ENCODE results near the gene BLVRB. TPM values are rescaled to one million over a fixed set of nuclear protein-coding genes. Genes with fewer than 3 reads are reported as not detected.

BLVRB gene
- total RNA-seq, 1 experiment from 2014 or later, result 35.1 TPM

DNA sequence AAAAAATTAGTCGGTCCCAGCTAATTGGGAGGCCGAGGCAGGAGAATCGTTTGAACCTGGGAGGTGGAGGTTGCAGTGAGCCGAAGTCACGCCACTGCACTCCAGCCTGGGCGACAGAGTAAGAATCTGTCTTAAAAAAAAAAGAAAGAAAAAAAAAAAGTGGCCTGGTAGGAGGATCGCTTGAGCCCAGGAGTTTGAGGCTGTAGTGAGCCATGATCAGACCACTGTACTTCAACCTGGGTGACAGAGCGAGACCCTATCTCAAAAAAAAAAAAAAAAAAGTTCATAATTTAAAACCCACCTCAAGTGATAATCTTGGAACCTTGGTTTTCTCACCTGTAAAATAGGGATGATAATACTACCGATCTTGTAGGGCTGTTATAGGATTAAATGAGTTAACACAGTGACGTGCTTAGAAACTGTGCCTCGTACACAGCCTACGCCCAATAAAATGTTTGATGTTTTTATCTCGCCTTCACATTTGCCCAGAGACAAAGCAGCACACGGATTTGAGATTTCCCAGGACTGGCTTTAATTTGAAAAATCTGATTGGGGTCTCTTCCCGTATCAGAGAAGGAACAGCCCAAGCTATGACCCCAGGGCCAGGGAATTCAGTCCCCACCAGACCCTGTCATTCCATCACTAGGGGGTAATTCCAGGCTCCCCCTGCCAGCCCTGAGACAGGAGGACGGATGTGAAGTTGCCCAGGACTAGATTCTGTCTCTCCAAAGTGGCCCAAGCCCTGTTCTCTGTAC, 43.4 kb downstream of the BLVRB start (continued):
- no peak for TF ChIP-seq NFATC4 (CRISPR knock-in tag; IDR thresholded peaks at IDR 0.05)
- TF ChIP-seq TCF7 (CRISPR knock-in tag; IDR thresholded peaks at IDR 0.05; ENCODE audit: low read depth), result no peak
- no peak for TF ChIP-seq FOXP1 (CRISPR knock-in tag; IDR thresholded peaks at IDR 0.05; ENCODE audit: borderline replicate concordance)
- TF ChIP-seq, protein P1, sequence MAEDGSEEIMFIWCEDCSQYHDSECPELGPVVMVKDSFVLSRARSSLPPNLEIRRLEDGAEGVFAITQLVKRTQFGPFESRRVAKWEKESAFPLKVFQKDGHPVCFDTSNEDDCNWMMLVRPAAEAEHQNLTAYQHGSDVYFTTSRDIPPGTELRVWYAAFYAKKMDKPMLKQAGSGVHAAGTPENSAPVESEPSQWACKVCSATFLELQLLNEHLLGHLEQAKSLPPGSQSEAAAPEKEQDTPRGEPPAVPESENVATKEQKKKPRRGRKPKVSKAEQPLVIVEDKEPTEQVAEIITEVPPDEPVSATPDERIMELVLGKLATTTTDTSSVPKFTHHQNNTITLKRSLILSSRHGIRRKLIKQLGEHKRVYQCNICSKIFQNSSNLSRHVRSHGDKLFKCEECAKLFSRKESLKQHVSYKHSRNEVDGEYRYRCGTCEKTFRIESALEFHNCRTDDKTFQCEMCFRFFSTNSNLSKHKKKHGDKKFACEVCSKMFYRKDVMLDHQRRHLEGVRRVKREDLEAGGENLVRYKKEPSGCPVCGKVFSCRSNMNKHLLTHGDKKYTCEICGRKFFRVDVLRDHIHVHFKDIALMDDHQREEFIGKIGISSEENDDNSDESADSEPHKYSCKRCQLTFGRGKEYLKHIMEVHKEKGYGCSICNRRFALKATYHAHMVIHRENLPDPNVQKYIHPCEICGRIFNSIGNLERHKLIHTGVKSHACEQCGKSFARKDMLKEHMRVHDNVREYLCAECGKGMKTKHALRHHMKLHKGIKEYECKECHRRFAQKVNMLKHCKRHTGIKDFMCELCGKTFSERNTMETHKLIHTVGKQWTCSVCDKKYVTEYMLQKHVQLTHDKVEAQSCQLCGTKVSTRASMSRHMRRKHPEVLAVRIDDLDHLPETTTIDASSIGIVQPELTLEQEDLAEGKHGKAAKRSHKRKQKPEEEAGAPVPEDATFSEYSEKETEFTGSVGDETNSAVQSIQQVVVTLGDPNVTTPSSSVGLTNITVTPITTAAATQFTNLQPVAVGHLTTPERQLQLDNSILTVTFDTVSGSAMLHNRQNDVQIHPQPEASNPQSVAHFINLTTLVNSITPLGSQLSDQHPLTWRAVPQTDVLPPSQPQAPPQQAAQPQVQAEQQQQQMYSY (CRISPR knock-in tag; IDR thresholded peaks at IDR 0.05), result no peak

DNA sequence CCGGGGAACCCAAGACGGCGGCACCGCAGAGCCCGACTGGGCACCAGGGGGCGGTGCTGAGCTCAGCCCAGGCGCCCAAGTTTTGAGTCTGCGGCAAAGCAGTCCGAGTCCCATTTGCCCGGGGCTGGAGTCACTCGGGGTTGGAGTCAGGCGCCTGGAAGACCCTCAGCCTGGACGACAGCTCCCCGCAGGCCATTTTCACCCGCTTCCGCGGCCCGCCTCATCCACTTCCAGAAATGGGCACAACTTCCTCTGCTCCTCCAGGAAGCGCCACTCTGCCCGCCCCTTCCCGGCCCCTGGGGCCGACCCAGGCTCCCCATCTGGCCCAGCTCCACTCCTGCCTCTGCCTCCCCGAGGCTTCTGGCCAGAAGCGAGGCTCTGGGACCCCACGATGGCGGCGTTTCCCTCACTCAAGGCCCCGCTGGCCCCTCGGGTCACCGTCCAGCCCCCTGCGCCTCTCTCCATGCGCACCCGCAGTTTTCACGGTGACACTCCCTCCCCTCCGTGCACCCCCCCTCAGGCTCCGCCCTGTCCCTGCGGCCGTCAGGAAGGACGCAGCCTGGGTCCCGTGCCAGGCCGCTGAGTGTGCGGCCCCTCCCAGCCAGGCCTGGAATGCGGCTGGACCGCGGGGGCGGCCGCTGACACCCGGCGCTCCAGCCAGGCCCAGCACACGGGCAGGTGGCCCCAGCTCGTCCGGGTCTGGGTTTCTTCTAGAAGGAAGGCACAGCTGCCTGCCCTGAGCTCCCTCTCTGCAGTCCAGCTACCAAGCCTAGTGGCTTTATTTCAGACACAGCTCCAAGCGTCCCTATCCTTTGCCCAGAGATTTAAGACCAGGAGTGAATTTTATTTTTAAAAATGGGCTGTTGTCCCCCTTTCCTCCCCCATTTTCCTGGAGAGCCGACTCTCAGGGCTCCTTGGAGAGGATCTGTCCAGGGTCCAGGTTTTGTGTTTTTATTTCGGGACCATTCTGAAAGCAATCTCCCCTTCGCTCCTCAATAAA, 44.5 kb downstream of the BLVRB start:
- ChIA-PET POLR2A (interaction anchor here (0.6 to 1.8 kb wide), 15 partner anchors 12 to 277 kb away, joined by 3 to 17 read pairs (median 4); partner anchors contain the start of genes C19orf47 and PLD3), CTCF (interaction anchor here (0.6 to 2.8 kb wide), 52 partner anchors 8 to 1194 kb away, joined by 3 to 55 read pairs (median 5); partner anchors contain the start of genes BLVRB, C19orf47, PLD3 and PRX)
- Mint-ChIP-seq H3K9me3 (no peaks in the 10 kb centered on the region), H3K4me1 (peaks cover 25% of the 10 kb centered on the region), H3K36me3 (no peaks in the 10 kb centered on the region; the same call in 1 of the 2 replicates), H3K27ac (peak overlapping the region; percentile 88), H3K27me3 (ENCODE audit: low read depth) (no peaks in the 10 kb centered on the region; the same call in 1 of the 2 replicates), H3K4me3 (peak overlapping the region; percentile 69)
- DNase-seq (ENCODE audit: low spot score) (peak; percentile 91), ATAC-seq (peak; percentile 58)
- TF ChIP-seq GTF2I (CRISPR knock-in tag; conservative IDR thresholded peaks at IDR 0.05) (no peak), ZNF121 (CRISPR knock-in tag; IDR thresholded peaks at IDR 0.05) (peak; percentile 66), ZNF219 (CRISPR knock-in tag; IDR thresholded peaks at IDR 0.05; ENCODE audit: borderline replicate concordance) (no peak), ESRRA (CRISPR knock-in tag; IDR thresholded peaks at IDR 0.05; ENCODE audit: borderline replicate concordance) (no peak), ATF1 (CRISPR knock-in tag; IDR thresholded peaks at IDR 0.05) (no peak), ZNF138 (CRISPR knock-in tag; conservative IDR thresholded peaks at IDR 0.05) (no peak), TP53 (CRISPR knock-in tag; IDR thresholded peaks at IDR 0.05) (no peak), ZNF317 (CRISPR knock-in tag; IDR thresholded peaks at IDR 0.05; ENCODE audit: borderline replicate concordance, low read depth) (no peak), IRF2 (CRISPR knock-in tag; IDR thresholded peaks at IDR 0.05; ENCODE audit: borderline replicate concordance, low read depth) (no peak), NR3C1 (CRISPR knock-in tag; conservative IDR thresholded peaks at IDR 0.05; ENCODE audit: low read depth) (no peak), EMX1 (CRISPR knock-in tag; IDR thresholded peaks at IDR 0.05) (no peak)
- TF ChIP-seq, protein P2, sequence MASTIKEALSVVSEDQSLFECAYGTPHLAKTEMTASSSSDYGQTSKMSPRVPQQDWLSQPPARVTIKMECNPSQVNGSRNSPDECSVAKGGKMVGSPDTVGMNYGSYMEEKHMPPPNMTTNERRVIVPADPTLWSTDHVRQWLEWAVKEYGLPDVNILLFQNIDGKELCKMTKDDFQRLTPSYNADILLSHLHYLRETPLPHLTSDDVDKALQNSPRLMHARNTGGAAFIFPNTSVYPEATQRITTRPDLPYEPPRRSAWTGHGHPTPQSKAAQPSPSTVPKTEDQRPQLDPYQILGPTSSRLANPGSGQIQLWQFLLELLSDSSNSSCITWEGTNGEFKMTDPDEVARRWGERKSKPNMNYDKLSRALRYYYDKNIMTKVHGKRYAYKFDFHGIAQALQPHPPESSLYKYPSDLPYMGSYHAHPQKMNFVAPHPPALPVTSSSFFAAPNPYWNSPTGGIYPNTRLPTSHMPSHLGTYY (CRISPR knock-in tag; IDR thresholded peaks at IDR 0.05), result no peak
- TF ChIP-seq, protein P3, sequence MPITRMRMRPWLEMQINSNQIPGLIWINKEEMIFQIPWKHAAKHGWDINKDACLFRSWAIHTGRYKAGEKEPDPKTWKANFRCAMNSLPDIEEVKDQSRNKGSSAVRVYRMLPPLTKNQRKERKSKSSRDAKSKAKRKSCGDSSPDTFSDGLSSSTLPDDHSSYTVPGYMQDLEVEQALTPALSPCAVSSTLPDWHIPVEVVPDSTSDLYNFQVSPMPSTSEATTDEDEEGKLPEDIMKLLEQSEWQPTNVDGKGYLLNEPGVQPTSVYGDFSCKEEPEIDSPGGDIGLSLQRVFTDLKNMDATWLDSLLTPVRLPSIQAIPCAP (CRISPR knock-in tag; IDR thresholded peaks at IDR 0.05), result no peak
- TF ChIP-seq, protein P4, sequence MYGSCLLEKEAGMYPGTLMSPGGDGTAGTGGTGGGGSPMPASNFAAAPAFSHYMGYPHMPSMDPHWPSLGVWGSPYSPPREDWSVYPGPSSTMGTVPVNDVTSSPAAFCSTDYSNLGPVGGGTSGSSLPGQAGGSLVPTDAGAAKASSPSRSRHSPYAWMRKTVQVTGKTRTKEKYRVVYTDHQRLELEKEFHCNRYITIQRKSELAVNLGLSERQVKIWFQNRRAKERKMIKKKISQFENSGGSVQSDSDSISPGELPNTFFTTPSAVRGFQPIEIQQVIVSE (CRISPR knock-in tag; IDR thresholded peaks at IDR 0.05; ENCODE audit: borderline replicate concordance), result no peak
- TF ChIP-seq, protein P5, sequence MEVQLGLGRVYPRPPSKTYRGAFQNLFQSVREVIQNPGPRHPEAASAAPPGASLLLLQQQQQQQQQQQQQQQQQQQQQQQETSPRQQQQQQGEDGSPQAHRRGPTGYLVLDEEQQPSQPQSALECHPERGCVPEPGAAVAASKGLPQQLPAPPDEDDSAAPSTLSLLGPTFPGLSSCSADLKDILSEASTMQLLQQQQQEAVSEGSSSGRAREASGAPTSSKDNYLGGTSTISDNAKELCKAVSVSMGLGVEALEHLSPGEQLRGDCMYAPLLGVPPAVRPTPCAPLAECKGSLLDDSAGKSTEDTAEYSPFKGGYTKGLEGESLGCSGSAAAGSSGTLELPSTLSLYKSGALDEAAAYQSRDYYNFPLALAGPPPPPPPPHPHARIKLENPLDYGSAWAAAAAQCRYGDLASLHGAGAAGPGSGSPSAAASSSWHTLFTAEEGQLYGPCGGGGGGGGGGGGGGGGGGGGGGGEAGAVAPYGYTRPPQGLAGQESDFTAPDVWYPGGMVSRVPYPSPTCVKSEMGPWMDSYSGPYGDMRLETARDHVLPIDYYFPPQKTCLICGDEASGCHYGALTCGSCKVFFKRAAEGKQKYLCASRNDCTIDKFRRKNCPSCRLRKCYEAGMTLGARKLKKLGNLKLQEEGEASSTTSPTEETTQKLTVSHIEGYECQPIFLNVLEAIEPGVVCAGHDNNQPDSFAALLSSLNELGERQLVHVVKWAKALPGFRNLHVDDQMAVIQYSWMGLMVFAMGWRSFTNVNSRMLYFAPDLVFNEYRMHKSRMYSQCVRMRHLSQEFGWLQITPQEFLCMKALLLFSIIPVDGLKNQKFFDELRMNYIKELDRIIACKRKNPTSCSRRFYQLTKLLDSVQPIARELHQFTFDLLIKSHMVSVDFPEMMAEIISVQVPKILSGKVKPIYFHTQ (CRISPR knock-in tag; IDR thresholded peaks at IDR 0.05), result no peak
- TF ChIP-seq, protein P6, sequence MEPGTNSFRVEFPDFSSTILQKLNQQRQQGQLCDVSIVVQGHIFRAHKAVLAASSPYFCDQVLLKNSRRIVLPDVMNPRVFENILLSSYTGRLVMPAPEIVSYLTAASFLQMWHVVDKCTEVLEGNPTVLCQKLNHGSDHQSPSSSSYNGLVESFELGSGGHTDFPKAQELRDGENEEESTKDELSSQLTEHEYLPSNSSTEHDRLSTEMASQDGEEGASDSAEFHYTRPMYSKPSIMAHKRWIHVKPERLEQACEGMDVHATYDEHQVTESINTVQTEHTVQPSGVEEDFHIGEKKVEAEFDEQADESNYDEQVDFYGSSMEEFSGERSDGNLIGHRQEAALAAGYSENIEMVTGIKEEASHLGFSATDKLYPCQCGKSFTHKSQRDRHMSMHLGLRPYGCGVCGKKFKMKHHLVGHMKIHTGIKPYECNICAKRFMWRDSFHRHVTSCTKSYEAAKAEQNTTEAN (CRISPR knock-in tag; IDR thresholded peaks at IDR 0.05), result no peak
